NOMO-1 (cell line): ENCODE results near the gene TRIM44.

Experiments used
- DNase-seq, 2 experiments: peaks; one replicate each; lab custom pipeline; 2025; ENCODE audit not compliant: unreplicated experiment in 2 of 2; lab: John Stamatoyannopoulos, UW

Gene TRIM44, protein sequence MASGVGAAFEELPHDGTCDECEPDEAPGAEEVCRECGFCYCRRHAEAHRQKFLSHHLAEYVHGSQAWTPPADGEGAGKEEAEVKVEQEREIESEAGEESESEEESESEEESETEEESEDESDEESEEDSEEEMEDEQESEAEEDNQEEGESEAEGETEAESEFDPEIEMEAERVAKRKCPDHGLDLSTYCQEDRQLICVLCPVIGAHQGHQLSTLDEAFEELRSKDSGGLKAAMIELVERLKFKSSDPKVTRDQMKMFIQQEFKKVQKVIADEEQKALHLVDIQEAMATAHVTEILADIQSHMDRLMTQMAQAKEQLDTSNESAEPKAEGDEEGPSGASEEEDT

DNA sequence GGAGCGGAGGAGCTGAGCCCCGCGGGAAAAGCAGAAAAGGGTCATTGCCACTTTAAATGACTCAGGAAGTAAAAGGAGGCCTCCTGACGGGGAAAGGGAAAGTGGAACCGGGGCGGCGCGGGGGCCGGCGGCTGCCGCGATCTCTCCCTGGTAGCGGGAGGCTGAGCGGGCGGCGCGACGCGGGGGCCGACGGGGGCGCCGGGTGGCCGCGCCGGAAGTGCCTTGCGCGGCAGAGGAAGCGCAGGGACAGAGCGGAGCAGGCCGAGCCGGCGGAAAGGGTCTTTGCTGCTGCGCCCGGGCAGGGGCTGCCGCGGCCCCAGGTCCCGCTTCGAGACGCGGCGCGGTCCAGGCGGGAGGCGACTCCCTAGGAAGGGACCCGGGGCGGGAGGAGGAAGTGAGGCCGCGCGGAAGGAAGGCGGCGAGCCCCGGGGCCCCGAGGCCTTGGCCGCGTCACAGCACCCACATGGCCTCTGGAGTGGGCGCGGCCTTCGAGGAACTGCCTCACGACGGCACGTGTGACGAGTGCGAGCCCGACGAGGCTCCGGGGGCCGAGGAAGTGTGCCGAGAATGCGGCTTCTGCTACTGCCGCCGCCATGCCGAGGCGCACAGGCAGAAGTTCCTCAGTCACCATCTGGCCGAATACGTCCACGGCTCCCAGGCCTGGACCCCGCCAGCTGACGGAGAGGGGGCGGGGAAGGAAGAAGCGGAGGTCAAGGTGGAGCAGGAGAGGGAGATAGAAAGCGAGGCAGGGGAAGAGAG, at the start of gene TRIM44:
TSS of gene TRIM44 (plus strand) at position 127 of the 759 bp plus-strand sequence. CDS start at position 464, 337 bp downstream.
- peak; percentile 85 to 87 for DNase-seq

DNA sequence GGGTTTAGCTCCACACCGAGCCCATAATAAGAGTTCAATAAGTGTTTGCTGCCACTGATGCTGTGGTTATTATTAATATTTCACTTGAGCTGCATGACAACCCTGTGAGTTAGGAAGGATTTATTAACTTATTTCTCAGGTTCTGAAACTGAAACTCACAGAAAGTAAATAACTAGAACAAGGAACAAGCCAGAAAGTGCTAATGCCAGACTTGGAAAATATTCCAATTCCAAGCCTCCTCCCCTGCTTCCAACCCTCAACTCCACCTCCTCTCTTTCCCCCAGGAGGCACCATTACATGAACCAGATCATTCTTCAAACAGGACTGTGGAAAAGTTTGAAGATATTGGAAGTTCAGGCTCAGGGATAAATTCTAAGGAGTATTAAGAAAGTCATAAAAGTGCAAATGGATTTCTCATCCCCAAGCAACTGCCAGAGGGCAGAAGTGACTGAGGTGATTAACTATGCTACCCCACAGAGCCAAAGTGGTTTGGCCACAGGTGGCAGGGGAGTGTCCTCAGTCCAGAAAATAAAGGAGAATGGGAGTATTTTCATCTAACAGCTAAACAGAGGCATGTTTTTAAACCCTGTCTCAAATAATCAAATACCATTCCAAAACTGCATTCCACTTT, 47.5 kb upstream of the TRIM44 start:
- no peak for DNase-seq

DNA sequence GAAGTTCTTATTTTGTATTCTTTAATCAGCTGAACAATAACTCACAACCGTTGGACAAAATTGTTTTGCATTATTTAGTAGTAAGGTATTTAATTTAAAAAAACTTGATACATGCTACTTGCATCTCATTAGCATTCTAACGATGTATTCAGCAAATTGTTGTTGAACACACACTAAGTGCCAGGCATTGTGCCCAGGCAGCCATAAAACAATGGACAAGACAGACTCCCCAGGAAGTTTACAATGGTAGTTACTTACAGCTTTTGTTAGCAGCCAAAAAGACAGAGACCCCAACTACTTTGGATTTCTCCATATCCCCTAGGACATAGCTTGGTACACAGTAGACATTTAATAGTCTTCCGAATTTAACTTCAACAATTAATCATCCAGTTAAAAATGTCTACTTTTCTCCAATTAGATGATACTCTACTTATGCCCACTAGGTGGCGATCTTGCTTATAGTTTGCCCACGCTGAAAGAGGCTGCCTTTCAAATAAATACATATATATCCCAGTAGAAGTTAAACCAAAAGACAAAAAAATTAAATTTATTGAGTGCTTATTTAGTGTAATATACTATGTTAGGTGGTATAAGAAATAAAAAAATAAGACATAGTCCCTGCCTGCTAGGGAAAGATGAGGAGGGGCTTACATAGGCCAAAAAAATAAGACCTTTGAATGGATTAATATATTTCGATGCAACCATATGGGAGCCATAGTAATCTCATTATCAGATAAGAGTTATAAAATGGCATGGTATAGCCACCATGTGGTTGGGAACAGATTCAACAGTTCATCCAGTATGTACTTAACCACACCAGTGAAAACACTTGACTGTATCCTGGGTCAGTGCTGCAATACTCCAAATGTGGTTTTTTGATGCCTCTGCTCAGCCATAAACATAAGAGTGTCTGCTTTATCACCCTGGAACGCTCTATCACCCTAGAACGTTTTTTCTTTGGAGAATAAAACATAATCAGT, 46.4 kb upstream of the TRIM44 start:
- DNase-seq: peak; percentile 46 to 76

DNA sequence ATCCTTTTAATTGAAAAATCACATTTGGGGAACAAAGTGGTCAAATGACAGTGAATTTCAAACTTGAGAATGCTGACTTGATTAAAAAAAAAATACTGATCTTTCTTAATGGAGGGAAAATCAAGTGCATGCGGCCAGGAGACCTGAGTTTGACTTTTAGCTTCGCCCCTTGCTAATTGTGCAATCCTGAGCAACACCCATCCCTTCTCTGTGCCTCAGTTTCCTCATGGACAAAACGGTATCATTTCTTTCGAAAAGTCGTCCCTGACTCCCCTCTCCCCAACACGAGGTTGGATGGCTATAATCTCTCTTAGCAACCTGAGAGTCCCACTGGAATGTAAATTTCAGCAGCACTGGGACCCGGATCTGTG, 45.3 kb upstream of the TRIM44 start:
- no peak for DNase-seq

DNA sequence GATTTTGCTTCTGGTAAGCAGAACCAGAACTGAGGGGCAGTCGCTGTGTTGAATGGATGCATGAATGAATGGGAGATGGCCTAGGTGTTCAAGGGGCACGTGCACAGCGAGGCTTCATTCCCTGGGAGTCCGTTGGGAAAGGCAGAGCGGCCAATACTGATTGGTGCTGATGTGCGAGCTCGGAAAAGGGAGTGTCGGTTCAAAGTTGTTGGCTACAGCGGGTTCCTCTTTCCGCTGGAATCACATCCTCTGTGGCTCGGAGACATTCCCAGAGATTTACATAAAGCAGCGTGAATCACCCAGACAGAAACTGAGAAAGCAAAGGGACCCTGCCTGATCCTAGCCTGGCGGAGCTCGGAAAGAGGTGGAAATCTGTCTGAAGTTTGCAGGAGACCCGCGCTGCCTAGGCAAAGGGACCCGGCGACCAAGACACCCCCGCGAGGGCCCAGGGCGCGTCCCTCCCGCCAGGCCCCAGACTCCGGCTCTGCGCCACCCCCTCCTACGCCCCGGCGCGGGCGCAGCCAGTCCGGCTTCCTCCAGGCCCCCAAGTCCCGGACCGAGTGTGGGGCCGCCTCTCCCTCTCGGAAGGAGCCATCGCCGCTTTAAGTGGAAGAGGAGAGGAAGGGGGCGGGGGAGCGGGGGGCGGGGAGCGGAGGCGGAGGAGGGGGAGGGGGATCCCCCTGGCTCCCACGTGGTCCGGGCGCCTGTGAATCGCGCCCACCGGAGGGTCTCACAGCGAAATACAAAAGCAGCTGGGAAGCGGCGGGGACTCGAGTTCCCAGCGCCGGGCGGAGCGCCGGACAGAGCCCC, 44.7 kb upstream of the TRIM44 start, which contains the start of gene FJX1:
TSS of gene FJX1 (plus strand) at position 774 of the 810 bp plus-strand sequence. CDS start 177 bp downstream, outside the sequence.
- DNase-seq: no peak

DNA sequence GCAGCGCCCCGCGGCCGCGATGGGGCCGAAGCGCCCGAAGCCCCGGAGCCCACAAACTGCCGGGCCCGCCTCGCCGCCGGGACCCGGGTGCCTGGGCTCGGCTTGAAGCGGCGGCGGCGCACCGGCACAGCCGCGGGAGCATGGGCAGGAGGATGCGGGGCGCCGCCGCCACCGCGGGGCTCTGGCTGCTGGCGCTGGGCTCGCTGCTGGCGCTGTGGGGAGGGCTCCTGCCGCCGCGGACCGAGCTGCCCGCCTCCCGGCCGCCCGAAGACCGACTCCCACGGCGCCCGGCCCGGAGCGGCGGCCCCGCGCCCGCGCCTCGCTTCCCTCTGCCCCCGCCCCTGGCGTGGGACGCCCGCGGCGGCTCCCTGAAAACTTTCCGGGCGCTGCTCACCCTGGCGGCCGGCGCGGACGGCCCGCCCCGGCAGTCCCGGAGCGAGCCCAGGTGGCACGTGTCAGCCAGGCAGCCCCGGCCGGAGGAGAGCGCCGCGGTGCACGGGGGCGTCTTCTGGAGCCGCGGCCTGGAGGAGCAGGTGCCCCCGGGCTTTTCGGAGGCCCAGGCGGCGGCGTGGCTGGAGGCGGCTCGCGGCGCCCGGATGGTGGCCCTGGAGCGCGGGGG, 44.0 kb upstream of the TRIM44 start:
- no peak for DNase-seq

DNA sequence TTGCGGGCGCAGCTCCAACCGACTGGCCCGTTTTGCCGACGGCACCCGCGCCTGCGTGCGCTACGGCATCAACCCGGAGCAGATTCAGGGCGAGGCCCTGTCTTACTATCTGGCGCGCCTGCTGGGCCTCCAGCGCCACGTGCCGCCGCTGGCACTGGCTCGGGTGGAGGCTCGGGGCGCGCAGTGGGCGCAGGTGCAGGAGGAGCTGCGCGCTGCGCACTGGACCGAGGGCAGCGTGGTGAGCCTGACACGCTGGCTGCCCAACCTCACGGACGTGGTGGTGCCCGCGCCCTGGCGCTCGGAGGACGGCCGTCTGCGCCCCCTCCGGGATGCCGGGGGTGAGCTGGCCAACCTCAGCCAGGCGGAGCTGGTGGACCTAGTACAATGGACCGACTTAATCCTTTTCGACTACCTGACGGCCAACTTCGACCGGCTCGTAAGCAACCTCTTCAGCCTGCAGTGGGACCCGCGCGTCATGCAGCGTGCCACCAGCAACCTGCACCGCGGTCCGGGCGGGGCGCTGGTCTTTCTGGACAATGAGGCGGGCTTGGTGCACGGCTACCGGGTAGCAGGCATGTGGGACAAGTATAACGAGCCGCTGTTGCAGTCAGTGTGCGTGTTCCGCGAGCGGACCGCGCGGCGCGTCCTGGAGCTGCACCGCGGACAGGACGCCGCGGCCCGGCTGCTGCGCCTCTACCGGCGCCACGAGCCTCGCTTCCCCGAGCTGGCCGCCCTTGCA, 43.3 kb upstream of the TRIM44 start:
- peak in 1 of 2 experiments; percentile 17 for DNase-seq

DNA sequence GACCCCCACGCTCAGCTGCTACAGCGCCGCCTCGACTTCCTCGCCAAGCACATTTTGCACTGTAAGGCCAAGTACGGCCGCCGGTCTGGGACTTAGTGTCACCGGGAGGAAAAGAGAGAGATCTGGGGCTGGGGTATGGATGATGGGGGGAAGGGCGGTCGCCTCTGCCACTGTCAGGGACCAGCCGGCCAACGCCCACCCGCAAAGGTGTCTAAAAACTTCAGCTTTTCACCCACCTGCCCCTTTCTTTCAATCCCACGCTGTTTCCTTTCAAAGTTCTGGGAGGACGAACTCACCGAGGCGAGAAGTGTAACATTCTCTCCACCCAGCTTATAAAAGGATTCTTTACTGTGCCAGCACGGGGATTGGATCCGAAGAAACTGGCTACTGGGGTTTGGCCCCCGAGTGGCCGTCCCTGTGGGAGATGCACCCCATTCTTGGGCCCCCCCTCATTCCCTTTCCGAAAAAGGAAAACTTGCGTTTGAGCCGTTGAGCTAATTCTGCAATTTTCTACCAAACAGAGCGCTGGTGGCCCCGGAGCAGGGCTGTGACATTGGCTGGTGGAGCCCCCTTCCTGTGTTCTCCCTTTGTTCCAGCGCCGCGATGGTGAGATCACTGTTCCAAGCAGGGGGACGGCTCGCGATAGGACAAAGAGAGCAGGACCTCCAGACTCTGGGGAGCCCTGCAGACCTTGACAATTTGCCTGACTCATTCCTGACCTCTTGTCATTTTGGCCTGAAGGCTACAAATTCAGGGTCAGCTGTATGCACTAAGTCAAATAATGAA, 42.5 kb upstream of the TRIM44 start:
- DNase-seq: no peak

DNA sequence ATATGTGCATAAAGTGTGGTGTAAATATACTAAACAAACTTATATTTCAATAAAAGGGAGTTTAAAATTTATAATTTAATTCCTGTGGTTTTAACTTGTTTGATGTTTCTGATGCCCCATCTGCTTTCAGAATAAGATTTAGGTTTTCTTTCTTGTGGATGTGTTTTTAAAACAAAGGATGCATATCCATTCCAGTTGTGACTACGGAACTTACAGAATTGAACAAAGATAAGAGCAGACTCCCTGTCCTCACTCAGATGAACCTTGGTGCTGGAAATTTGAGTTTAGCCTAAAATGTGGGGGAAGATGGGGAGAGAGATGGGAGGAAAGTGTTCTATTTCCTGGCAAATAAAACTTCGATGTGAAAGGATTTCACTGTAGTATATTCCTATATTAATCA, 41.8 kb upstream of the TRIM44 start:
- no peak for DNase-seq

DNA sequence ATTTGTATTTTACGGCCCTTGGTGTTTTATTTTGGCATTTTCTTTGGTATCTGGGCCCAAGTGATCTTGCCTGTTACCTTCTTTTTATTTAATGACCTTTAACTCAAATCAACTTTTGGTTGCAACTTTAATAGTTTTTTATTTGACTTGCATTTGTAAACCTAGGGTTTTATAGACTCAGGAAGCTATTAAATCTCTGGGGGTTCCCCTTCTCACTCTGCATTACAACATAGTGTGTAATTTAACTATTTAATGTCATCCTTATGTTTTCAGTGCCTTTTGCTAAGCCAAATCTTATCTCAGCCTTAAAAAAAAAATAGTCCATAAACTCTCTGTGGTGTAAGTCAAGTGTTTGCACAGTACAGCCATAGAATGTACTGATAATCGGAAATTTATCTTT, 41.0 kb upstream of the TRIM44 start:
- DNase-seq: peak in 1 of 2 experiments; percentile 25

DNA sequence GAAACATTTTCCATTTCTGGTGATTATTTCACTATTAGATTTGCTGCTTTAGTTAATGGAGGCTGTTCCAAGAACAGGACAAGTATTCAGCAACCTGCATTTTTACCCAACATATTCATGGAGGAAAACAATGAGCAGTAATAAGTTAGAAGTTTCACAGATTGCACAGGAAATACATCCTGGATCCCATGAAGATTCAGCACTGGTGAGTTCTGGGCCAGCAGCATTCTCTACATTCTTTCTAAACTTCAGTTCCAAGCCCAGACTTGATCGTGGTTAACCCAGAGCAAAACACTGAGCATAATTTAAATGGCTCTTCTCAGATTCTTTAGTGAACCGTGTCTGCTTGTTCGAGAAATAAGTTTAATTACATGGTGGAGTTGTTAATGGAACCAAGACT, 40.5 kb upstream of the TRIM44 start:
- no peak for DNase-seq

DNA sequence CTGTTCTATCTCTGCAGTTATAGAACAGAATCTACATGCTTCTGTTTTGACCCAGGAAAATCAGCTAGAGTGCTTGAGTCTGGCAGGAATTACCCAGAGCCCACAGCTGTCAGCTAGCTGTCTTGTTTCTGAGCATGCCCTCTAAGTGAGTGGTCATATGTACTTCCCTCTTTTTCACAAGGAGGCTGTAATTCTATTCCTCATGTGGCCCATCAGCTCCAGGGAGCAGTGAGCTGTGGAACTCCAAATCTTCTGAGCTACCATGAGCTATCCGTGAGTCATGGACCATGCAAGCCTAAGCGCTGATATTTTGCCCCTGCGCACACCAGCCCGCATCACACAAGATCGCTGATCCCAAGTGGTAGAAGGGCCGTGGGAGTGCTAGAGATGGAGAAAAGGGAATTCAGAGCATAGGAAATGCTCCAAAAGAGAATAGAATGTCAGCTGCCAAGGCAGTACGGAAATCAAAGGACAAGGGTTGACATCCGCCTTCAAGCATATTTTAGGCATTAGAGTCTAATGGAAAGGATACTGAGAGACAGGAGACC, 38.9 kb upstream of the TRIM44 start:
- no peak for DNase-seq

DNA sequence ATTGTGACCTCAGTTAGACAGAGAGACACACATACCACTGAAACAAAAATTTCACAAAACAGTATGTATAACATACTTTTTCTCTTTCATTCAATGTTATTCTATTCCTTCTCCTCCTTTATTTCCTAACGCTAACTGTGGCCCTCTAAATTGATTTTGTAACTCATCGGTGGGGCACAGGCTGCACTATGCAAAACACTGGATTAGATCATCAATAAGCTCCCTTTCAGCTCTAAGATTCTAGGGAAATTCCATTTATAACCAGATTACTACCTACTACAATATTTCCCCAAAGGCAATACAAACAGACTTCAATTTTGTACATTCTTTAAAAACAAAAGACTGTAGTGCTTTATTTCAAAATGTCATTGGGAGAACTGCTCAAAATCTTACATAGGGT, 38.3 kb upstream of the TRIM44 start:
- DNase-seq: no peak

DNA sequence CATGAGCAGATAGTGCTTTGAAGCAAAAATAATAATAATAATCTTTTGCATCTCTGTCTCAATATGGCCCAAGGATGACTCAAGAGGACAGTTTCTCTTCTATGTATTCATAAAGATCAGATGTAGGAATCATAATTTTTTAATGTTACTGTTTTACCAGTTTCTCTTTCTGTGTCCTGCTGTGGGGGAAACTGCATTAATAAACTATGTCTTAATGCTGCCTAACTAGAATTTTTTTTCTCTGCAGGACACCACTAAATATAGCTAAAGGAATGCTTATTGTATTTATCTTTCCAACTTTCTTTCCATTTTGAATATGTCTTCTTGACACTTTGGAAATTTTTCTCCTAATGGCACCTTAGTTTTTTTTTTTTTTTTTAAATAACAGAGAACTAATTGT, 37.8 kb upstream of the TRIM44 start:
- DNase-seq: no peak

DNA sequence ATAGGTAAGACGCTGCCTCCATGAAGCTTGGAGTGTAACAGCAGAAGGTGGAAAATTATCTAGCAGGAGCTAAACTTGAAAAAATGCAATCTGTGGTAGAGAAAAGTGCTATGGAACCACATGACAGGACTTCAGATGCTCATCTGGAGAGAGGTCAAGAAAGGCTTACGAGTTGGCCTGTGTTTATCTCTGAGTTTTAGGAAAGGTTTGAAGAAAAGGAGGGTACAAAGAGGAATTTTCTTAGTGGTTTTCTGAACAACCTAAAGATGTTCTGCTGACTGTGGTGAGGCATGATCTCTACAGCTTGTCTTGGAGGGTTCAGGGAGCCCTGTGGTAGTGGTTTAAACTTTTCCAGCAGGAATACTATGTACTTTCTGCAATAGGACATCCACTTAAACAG, 36.1 kb upstream of the TRIM44 start:
- no peak for DNase-seq

DNA sequence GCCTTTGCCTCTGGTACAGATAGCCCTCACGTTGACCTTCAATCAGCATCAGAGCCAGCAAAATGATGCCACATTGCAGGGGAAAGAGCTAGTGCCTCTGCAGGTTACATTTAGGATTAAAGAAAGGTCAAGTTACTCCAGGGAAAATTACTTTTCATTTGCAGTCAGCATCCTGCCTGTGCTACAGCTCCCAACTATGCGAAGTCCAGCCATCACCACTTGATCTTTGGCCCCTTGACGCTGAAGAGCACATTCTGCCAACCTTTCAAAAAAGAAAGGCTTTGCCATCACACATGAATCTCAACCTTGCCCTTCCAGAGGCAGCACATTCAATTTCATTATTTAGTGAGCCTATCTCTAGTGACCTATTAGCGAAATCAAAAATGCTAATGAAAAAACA, 33.1 kb upstream of the TRIM44 start:
- no peak for DNase-seq

DNA sequence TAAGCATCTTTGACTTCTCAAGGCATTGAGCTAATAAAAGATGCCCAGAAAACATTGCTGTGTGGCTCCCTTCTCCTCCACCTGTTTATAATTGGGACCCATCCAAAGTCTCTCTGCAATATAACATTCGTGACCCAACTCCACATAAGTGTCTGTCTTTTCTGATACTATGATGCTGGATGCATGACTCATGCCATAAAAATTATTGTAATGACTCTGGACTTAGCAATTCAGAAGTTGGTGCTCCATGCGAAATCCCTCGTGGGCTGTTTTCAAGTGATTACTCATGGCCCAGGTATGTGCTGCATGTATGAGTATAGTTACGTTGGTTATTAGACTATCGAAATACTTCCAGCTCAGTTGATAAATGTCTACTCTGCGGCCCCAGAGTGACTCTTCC, 32.7 kb upstream of the TRIM44 start:
- no peak for DNase-seq
